ENCODE measurements around the gene PNLIPRP3. TPM values are rescaled to one million over a fixed set of nuclear protein-coding genes. Genes with fewer than 3 reads are reported as not detected.

Gene PNLIPRP3
- total RNA-seq (2021) (not detected in 2 replicates), Bru-seq, nascent RNA (not detected), BruChase-seq, experiment 1, labeled RNA remaining after a 2-hour chase (not detected), BruChase-seq, experiment 2, labeled RNA remaining after a 6-hour chase (percentile 2 among the genes with signal in this experiment)
- long read RNA-seq, result 0 reads

DNA sequence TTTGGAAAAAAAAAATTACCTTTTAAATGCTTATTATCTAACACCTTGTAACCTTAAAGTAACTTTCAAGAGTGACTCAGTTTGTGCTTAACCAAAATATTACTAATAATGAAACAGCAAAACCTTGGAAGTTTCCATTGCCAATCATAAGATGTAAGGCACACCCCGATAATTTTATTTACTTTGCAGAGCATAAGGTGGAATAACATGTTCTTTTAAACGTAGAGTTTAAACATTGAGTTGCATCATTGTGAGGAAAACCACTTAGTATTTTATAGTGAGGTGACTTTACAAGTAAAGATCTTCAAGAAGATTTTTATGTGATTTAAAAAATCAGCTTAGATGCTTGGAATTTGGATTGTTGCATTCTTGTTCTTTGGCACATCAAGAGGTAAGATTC is at the start of gene PNLIPRP3:
Gene PNLIPRP3 (plus strand): TSS at position 177 of the 400 bp plus-strand sequence. CDS start 166 bp downstream, at position 343.
- BruUV-seq (replicated peaks), result no TSS peak
- Histone ChIP-seq H3K4me2 (no peak within 1 kb of the TSS), H3F3A (ENCODE audit: insufficient read depth, low read depth) (no peaks in the 10 kb centered on the region), H3K36me3 (ENCODE audit: low read depth) (no peaks in the 10 kb centered on the region), H3K9me3 (ENCODE audit: insufficient read depth, low read depth) (no peaks in the 10 kb centered on the region), H3K79me2 (ENCODE audit: low read depth) (no peaks in the 10 kb centered on the region), H3K4me1 (replicated peaks; ENCODE audit: insufficient read depth) (no peaks in the 10 kb centered on the region), H3K4me3 (no peak within 1 kb of the TSS), H4K20me1 (ENCODE audit: insufficient read depth) (no peaks in the 10 kb centered on the region), H3K9me2 (ENCODE audit: insufficient read depth) (no peaks in the 10 kb centered on the region), H3K27ac (no peak within 1 kb of the TSS), H3K27me3 (ENCODE audit: insufficient read depth, low read depth) (no peaks in the 10 kb centered on the region), H2AFZ (no peak within 1 kb of the TSS)
- intact Hi-C loops (cut with micrococcal nuclease; ENCODE audit: unreplicated experiment), result no loop called here
- TF ChIP-seq, protein P1, sequence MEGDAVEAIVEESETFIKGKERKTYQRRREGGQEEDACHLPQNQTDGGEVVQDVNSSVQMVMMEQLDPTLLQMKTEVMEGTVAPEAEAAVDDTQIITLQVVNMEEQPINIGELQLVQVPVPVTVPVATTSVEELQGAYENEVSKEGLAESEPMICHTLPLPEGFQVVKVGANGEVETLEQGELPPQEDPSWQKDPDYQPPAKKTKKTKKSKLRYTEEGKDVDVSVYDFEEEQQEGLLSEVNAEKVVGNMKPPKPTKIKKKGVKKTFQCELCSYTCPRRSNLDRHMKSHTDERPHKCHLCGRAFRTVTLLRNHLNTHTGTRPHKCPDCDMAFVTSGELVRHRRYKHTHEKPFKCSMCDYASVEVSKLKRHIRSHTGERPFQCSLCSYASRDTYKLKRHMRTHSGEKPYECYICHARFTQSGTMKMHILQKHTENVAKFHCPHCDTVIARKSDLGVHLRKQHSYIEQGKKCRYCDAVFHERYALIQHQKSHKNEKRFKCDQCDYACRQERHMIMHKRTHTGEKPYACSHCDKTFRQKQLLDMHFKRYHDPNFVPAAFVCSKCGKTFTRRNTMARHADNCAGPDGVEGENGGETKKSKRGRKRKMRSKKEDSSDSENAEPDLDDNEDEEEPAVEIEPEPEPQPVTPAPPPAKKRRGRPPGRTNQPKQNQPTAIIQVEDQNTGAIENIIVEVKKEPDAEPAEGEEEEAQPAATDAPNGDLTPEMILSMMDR (conservative IDR thresholded peaks at IDR 0.05), result no peak
- no peak for TF ChIP-seq EZH2 (IDR thresholded peaks at IDR 0.05; ENCODE audit: low read depth)
- no peak for DNase-seq
- ChIA-PET POLR2A (ENCODE audit: unreplicated experiment) (no interaction called here), CTCF (no interaction called here)

DNA sequence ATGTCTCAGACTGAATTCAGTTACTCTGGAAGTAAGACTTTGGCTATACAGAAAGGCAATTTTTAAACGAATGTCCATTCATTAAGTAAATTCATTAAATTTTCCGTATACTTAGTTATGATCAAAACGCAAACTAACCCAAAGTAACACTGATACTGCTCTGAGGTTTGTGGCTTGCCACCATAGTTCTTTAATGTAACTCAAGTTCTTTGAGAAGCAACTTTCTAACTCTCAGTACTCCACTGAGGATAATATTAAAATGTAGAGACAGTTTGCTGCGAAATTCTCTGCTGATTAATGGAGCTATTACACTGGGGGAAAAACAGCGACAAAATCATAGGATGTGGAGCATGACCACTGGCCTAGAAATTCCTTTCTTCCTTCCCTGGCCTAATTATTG is 45.4 kb upstream of the PNLIPRP3 start:
- CTCF ChIA-PET, result no interaction called here
- no TSS peak for BruUV-seq (replicated peaks)

DNA sequence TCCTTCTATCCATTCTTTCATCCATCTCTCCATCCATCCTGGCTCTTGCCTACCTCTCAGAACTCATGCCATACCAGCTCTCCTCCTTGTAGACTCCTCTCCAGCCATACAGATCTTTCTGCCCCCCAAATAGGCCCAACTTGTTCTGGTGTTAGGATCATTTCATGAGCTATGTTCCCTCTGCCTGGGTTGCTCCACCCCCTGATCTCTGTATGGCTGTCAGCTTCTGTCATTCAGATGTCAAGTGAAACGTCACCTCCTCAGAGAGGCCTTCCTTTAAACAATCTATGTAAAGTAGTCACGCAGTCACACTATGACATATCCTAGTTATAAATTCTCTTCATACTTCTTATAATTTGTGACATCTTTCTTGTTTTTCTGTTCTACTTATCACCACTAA is 42.3 kb upstream of the PNLIPRP3 start:
- Histone ChIP-seq H3K4me1 (replicated peaks; ENCODE audit: insufficient read depth) (no peaks in the 10 kb centered on the region), H3K4me3 (no peak overlapping the region), H4K20me1 (ENCODE audit: insufficient read depth) (no peaks in the 10 kb centered on the region), H2AFZ (no peak overlapping the region), H3K27me3 (ENCODE audit: insufficient read depth, low read depth) (no peaks in the 10 kb centered on the region), H3K9me2 (ENCODE audit: insufficient read depth) (no peaks in the 10 kb centered on the region), H3F3A (ENCODE audit: insufficient read depth, low read depth) (no peaks in the 10 kb centered on the region), H3K36me3 (ENCODE audit: low read depth) (no peaks in the 10 kb centered on the region), H3K9me3 (ENCODE audit: insufficient read depth, low read depth) (no peaks in the 10 kb centered on the region), H3K27ac (no peak overlapping the region), H3K4me2 (no peak overlapping the region), H3K79me2 (ENCODE audit: low read depth) (no peaks in the 10 kb centered on the region)
- no peak for DNase-seq
- TF ChIP-seq, protein P1 (conservative IDR thresholded peaks at IDR 0.05), result no peak
- TF ChIP-seq EZH2 (IDR thresholded peaks at IDR 0.05; ENCODE audit: low read depth), result no peak
- POLR2A ChIA-PET (ENCODE audit: unreplicated experiment), result no interaction called here
- BruUV-seq (replicated peaks), result no TSS peak
- intact Hi-C loops (cut with micrococcal nuclease; ENCODE audit: unreplicated experiment), result loop anchor here (5.0 kb wide), 1 partner anchor 678 kb away; no protein-coding TSS in a partner anchor
- CTCF ChIA-PET, result no interaction called here

More for the DNA sequence above, 45.4 kb upstream of the PNLIPRP3 start:
- POLR2A ChIA-PET (ENCODE audit: unreplicated experiment), result no interaction called here
- Histone ChIP-seq H3K9me3 (ENCODE audit: insufficient read depth, low read depth) (no peaks in the 10 kb centered on the region), H3K79me2 (ENCODE audit: low read depth) (no peaks in the 10 kb centered on the region), H3K36me3 (ENCODE audit: low read depth) (no peaks in the 10 kb centered on the region), H4K20me1 (ENCODE audit: insufficient read depth) (no peaks in the 10 kb centered on the region), H3F3A (ENCODE audit: insufficient read depth, low read depth) (no peaks in the 10 kb centered on the region), H2AFZ (no peak overlapping the region), H3K27ac (no peak overlapping the region), H3K4me1 (replicated peaks; ENCODE audit: insufficient read depth) (no peaks in the 10 kb centered on the region), H3K4me2 (no peak overlapping the region), H3K9me2 (ENCODE audit: insufficient read depth) (no peaks in the 10 kb centered on the region), H3K4me3 (no peak overlapping the region), H3K27me3 (ENCODE audit: insufficient read depth, low read depth) (no peaks in the 10 kb centered on the region)
- no peak for TF ChIP-seq EZH2 (IDR thresholded peaks at IDR 0.05; ENCODE audit: low read depth)
- TF ChIP-seq, protein P1 (conservative IDR thresholded peaks at IDR 0.05), result no peak
- intact Hi-C loops (cut with micrococcal nuclease; ENCODE audit: unreplicated experiment), result loop anchor here (5.0 kb wide), 1 partner anchor 945 kb away; no protein-coding TSS in a partner anchor
- DNase-seq, result no peak
